OCI-LY1 (cell line): ENCODE results near the gene TTLL3.
"Not testable (repeated sequence)": the region's sequence is repeated elsewhere in the genome, so short reads cannot be mapped to it uniquely, and the experiment has no call there.

Source experiments
- H2AFZ ChIP-seq: fragments of 200-600 bp; sonication (generic), shearing (Covaris generic); 2 replicates; pipeline ENCODE4 v1.6.0; 2014; ENCODE audit warnings: antibody characterized with exemption, mild to moderate bottlenecking, low read length
- H3F3A ChIP-seq: fragments of 200-600 bp; sonication (generic), shearing (Covaris generic); 2 replicates; pipeline ENCODE4 v1.6.0; 2014; ENCODE audit warnings: mild to moderate bottlenecking, antibody characterized with exemption, low read length, moderate library complexity; ENCODE audit not compliant: insufficient read depth
- H3K27ac ChIP-seq: fragments of 200-600 bp; sonication (generic); 2 replicates; pipeline ENCODE4 v1.5.1; 2014; ENCODE audit warnings: low read length, mixed run types, mild to moderate bottlenecking, low read depth; ENCODE audit not compliant: poor library complexity, severe bottlenecking
- H3K27me3 ChIP-seq: fragments of 200-600 bp; sonication (generic); 2 replicates; pipeline ENCODE4 v1.6.0; 2014; ENCODE audit warnings: antibody characterized with exemption, mild to moderate bottlenecking, low read length, moderate library complexity; ENCODE audit not compliant: insufficient read depth
- H3K36me3 ChIP-seq: fragments of 200-600 bp; sonication (generic); 2 replicates; pipeline ENCODE4 v1.6.1; 2014; ENCODE audit warnings: mild to moderate bottlenecking, antibody characterized with exemption, low read length, moderate library complexity, mixed read lengths; ENCODE audit not compliant: insufficient read depth
- H3K4me1 ChIP-seq: fragments of 200-600 bp; sonication (generic); 2 replicates; pipeline ENCODE4 v1.5.1; 2014; ENCODE audit warnings: mild to moderate bottlenecking, low read length, moderate library complexity; ENCODE audit not compliant: insufficient read depth, severe bottlenecking
- H3K4me2 ChIP-seq: fragments of 200-600 bp; sonication (generic), shearing (Covaris generic); 2 replicates; pipeline ENCODE4 v1.6.1; 2014; ENCODE audit warnings: low read length
- H3K4me3 ChIP-seq: fragments of 200-600 bp; sonication (generic); 2 replicates; pipeline ENCODE4 v1.5.1; 2014; ENCODE audit warnings: low read length, low read depth, mild to moderate bottlenecking, mixed read lengths; ENCODE audit not compliant: poor library complexity, severe bottlenecking
- H3K79me2 ChIP-seq: fragments of 200-600 bp; shearing (Covaris generic); 2 replicates; pipeline ENCODE4 v1.6.1; 2016; ENCODE audit warnings: mixed run types, low read length, mixed read lengths; ENCODE audit not compliant: insufficient read depth
- H3K9ac ChIP-seq: fragments of 200-600 bp; sonication (generic), shearing (Covaris generic); 2 replicates; pipeline ENCODE4 v1.6.1; 2014; ENCODE audit warnings: mild to moderate bottlenecking, low read length, mixed read lengths
- H3K9me2 ChIP-seq: fragments of 200-600 bp; sonication (generic), shearing (Covaris generic); 2 replicates; pipeline ENCODE4 v1.6.1; 2014; ENCODE audit warnings: low read depth, mild to moderate bottlenecking, low read length, mixed read lengths
- H3K9me3 ChIP-seq: fragments of 200-600 bp; shearing (Covaris generic); 2 replicates; pipeline ENCODE4 v1.6.1; 2014; ENCODE audit warnings: low read length, mixed read lengths
- H4K20me1 ChIP-seq: fragments of 200-600 bp; sonication (generic), shearing (Covaris generic); 2 replicates; pipeline ENCODE4 v1.6.0; 2016; ENCODE audit warnings: mild to moderate bottlenecking, low read length; ENCODE audit not compliant: insufficient read depth
- EZH2 ChIP-seq: fragments of 200-600 bp; sonication (generic), shearing (Covaris generic); IDR thresholded peaks from 2 replicates; pipeline ENCODE4 v1.8.0; 2017; ENCODE audit warnings: borderline replicate concordance, mixed run types, mild to moderate bottlenecking, antibody characterized with exemption, low read length, moderate library complexity, mixed read lengths
- TF ChIP-seq, protein P1 (sequence below): fragments of 200-600 bp; sonication (generic), shearing (Covaris generic); IDR thresholded peaks from 2 replicates; pipeline ENCODE4 v1.5.1; 2017; ENCODE audit warnings: mild to moderate bottlenecking, antibody characterized with exemption, low read length, moderate library complexity, mixed read lengths

TTLL3 gene

DNA sequence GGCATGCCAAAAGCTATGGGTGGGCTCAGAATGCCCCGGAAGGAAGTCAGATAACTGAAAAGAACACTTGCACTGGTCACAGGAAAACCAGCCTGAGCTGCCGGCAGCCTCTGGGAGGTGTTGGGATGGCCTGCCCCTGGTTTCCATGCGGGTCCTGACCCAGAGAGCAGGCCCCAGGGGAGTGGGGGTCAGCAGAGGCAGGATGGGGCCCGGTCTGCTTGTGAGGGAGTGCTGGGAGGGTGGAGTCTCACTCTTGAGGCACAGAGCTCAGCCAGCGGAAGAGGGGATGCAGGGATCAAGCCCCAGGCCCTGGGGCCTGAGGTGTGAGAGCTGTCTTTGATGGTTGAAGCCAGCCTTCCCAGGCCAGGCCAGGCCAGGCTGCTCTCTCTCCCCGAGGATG lies 36.2 kb downstream of the TTLL3 start:
- Histone ChIP-seq H3F3A (no peaks in the 10 kb centered on the region), H3K4me1 (peaks cover 19% of the 10 kb centered on the region), H3K36me3 (peaks cover 13% of the 10 kb centered on the region), H3K4me2 (no peak overlapping the region), H4K20me1 (no peaks in the 10 kb centered on the region), H2AFZ (no peak overlapping the region), H3K27ac (no peak overlapping the region), H3K9ac (no peak overlapping the region), H3K4me3 (no peak overlapping the region), H3K79me2 (no peaks in the 10 kb centered on the region), H3K9me2 (no peaks in the 10 kb centered on the region), H3K27me3 (no peaks in the 10 kb centered on the region), H3K9me3 (no peaks in the 10 kb centered on the region)
- TF ChIP-seq, protein P1, sequence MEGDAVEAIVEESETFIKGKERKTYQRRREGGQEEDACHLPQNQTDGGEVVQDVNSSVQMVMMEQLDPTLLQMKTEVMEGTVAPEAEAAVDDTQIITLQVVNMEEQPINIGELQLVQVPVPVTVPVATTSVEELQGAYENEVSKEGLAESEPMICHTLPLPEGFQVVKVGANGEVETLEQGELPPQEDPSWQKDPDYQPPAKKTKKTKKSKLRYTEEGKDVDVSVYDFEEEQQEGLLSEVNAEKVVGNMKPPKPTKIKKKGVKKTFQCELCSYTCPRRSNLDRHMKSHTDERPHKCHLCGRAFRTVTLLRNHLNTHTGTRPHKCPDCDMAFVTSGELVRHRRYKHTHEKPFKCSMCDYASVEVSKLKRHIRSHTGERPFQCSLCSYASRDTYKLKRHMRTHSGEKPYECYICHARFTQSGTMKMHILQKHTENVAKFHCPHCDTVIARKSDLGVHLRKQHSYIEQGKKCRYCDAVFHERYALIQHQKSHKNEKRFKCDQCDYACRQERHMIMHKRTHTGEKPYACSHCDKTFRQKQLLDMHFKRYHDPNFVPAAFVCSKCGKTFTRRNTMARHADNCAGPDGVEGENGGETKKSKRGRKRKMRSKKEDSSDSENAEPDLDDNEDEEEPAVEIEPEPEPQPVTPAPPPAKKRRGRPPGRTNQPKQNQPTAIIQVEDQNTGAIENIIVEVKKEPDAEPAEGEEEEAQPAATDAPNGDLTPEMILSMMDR, result no peak
- TF ChIP-seq EZH2, result no peak

DNA sequence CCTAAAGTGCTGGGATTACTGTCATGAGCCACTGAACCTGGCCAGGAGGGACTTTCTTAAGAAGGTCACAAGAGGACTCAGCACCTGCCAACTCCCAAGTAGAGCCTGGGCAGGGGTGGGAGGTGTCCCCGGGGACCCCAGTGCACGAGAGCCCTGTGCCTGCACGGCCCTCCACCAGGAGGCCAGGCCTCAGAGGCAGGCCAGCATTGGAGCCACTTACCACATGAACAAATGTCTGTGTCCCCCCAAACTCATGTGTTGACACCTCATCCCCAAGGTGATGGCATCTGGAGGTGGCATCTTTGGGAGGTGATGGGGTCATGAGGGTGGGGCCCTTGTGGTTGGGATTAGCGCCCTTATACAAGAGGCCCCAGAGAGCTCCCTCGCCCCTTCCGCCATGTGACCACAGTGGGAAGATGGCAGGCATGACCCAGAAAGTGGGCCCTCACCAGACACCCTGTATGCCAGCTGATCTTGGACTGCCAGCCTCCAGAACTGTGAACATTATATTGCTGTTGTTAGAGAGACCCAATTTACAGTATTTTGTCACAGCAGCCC lies 36.9 kb downstream of the TTLL3 start:
- H4K20me1 ChIP-seq, result no peaks in the 10 kb centered on the region
- no peak overlapping the region for H3K4me3 ChIP-seq
- H3K36me3 ChIP-seq, result peaks cover 5% of the 10 kb centered on the region
- H3K27me3 ChIP-seq, result no peaks in the 10 kb centered on the region
- no peak overlapping the region for H2AFZ ChIP-seq
- no peaks in the 10 kb centered on the region for H3K9me2 ChIP-seq
- no peak overlapping the region for H3K4me2 ChIP-seq
- no peaks in the 10 kb centered on the region for H3K9me3 ChIP-seq
- H3K27ac ChIP-seq, result no peak overlapping the region
- H3K9ac ChIP-seq, result no peak overlapping the region
- H3K4me1 ChIP-seq, result peaks cover 18% of the 10 kb centered on the region
- no peaks in the 10 kb centered on the region for H3K79me2 ChIP-seq
- H3F3A ChIP-seq, result no peaks in the 10 kb centered on the region
- TF ChIP-seq EZH2, result no peak
- TF ChIP-seq, protein P1, result no peak

- not testable (repeated sequence) for H3K4me3 ChIP-seq, H2AFZ ChIP-seq, H3F3A ChIP-seq, H3K27me3 ChIP-seq, H3K79me2 ChIP-seq, H3K4me1 ChIP-seq, H3K9me2 ChIP-seq, H3K36me3 ChIP-seq, H3K27ac ChIP-seq, H3K9ac ChIP-seq, H3K9me3 ChIP-seq, H4K20me1 ChIP-seq, H3K4me2 ChIP-seq
Measured at GRCh38 chr3:9847870-9848269, 37.8 kb downstream of the TTLL3 start.

DNA sequence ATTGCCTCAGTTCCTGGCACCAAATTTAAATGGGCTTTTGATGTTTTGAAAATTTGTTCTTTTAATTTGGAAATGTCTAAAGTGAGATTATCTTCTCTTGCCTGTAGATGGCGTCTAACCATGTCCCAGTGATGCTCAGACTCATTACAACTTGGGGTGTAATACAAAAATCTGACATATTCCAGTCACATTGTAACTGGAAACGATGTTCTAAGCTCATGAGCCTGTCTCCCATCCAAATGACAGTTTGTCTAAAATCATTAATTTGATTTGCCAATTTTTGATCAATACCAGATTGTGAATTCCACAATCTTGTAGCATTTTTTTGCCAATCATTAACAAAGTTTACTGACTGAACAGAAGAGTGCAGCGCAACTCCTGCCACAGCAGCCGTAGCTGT lies 38.8 kb downstream of the TTLL3 start:
- H2AFZ ChIP-seq, H3K4me2 ChIP-seq: not testable (repeated sequence)

GRCh38 chr3:9851383-9851782 lies 41.3 kb downstream of the TTLL3 start:
- H3K4me2 ChIP-seq, H3K4me1 ChIP-seq, H3K27ac ChIP-seq, H3K79me2 ChIP-seq, H3F3A ChIP-seq, H4K20me1 ChIP-seq, H3K27me3 ChIP-seq, H3K4me3 ChIP-seq, H3K9me3 ChIP-seq, H2AFZ ChIP-seq, H3K9me2 ChIP-seq, H3K9ac ChIP-seq, H3K36me3 ChIP-seq: not testable (repeated sequence)

More for the DNA sequence above, 38.8 kb downstream of the TTLL3 start:
- not testable (repeated sequence) for H3K27ac ChIP-seq, H3K9me3 ChIP-seq, H3K27me3 ChIP-seq, H3K4me1 ChIP-seq, H3K36me3 ChIP-seq, H3K9ac ChIP-seq, H4K20me1 ChIP-seq, H3K9me2 ChIP-seq, H3F3A ChIP-seq, H3K79me2 ChIP-seq, H3K4me3 ChIP-seq
- TF ChIP-seq, protein P1, result peak; percentile 45
